Right renal cortex interstitium (tissue), 3 donors: ENCODE measurements around the gene MUC6. TPM values are rescaled to one million over a fixed set of nuclear protein-coding genes. Genes with fewer than 3 reads are reported as not detected.
A peak's percentile ranks its signal among the peaks of the same experiment; 100 is the strongest.

Experiments used
- DNase-seq, 3 donors: peaks; one replicate each; pipeline ENCODE4 v3.0.0-alpha.2; 2013; ENCODE audit warnings: low read depth in 3 of 3, low spot score in 2 of 3
- polyA plus RNA-seq, 3 donors: library from polyadenylated mRNA; unstranded; fragments of 120-200 nt; gene quantifications; one replicate each; pipeline ENCODE4 v1.2.1, GENCODE V29; 2013; ENCODE audit not compliant: insufficient read length in 3 of 3

The MUC6 gene
- polyA plus RNA-seq, 3 donors = 10.6 to 17.8 (median 14.3) TPM

- DNase-seq = peak in 1 of 3 donors; percentile 9
These were observed 35.8 kb upstream of the MUC6 start for GRCh38 chr11:1072116-1072820.

- no peak for DNase-seq
These were observed 35.1 kb upstream of the MUC6 start for GRCh38 chr11:1071571-1072115.

GRCh38 chr11:1070594-1071462, 34.3 kb upstream of the MUC6 start:
- DNase-seq = no peak

- DNase-seq = no peak
These were observed 33.2 kb upstream of the MUC6 start for GRCh38 chr11:1069740-1070139.

- DNase-seq = no peak
These were observed 31.4 kb upstream of the MUC6 start for GRCh38 chr11:1067812-1068496.

GRCh38 chr11:1064167-1064566, 27.6 kb upstream of the MUC6 start:
- no peak for DNase-seq

- no peak for DNase-seq
These were observed 25.7 kb upstream of the MUC6 start for GRCh38 chr11:1062075-1062820.

GRCh38 chr11:1060852-1061616, 24.5 kb upstream of the MUC6 start:
- no peak for DNase-seq

- no peak for DNase-seq
These were observed 23.9 kb upstream of the MUC6 start for GRCh38 chr11:1060410-1060809.

GRCh38 chr11:1059759-1060158, 23.2 kb upstream of the MUC6 start:
- DNase-seq = no peak

- DNase-seq = no peak
These were observed 21.3 kb upstream of the MUC6 start for GRCh38 chr11:1057806-1058205.

GRCh38 chr11:1055990-1056771, 19.7 kb upstream of the MUC6 start:
- DNase-seq = no peak

- no peak for DNase-seq
These were observed 18.7 kb upstream of the MUC6 start for GRCh38 chr11:1055109-1055703.

GRCh38 chr11:1054143-1055108, 17.9 kb upstream of the MUC6 start:
- no peak for DNase-seq

- no peak for DNase-seq
These were observed 16.8 kb upstream of the MUC6 start for GRCh38 chr11:1053121-1053901.

- no peak for DNase-seq
These were observed 15.9 kb upstream of the MUC6 start for GRCh38 chr11:1052133-1053011.
